GM20000 (cell line): ENCODE data around the gene OR2T1.

Experiments used
- DNase-seq: peaks from one replicate; pipeline ENCODE4 v3.0.0; 2012; ENCODE audit warnings: low spot score
- TF ChIP-seq, protein P1 (sequence below): IDR thresholded peaks from 2 replicates; pipeline ENCODE4 v1.5.1; 2012; ENCODE audit warnings: mild to moderate bottlenecking, control low read depth; ENCODE audit errors: extremely low read depth, missing control alignments

The OR2T1 gene

DNA sequence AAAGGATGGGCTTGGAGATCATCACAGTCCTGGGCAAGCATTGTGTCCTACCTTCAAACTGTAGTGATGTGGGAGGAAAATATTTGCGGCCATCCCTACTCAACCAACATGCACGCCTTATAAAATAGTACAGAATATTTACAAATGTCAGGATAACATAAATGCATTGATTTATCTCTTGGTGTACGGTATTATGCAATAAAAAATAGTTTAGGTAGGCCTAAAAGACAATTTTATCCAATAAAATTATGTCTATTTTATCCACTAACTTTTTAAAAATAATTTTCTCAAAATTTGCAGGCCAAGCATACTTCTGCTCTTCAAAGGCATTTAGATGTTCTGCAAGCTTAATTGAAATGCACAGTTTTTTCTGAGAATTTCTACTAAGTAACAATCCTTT, at the start of gene OR2T1:
Gene OR2T1 (plus strand): TSS at position 301 of the 400 bp plus-strand sequence. CDS start 3,100 bp downstream, outside the sequence.
- TF ChIP-seq, protein P1, sequence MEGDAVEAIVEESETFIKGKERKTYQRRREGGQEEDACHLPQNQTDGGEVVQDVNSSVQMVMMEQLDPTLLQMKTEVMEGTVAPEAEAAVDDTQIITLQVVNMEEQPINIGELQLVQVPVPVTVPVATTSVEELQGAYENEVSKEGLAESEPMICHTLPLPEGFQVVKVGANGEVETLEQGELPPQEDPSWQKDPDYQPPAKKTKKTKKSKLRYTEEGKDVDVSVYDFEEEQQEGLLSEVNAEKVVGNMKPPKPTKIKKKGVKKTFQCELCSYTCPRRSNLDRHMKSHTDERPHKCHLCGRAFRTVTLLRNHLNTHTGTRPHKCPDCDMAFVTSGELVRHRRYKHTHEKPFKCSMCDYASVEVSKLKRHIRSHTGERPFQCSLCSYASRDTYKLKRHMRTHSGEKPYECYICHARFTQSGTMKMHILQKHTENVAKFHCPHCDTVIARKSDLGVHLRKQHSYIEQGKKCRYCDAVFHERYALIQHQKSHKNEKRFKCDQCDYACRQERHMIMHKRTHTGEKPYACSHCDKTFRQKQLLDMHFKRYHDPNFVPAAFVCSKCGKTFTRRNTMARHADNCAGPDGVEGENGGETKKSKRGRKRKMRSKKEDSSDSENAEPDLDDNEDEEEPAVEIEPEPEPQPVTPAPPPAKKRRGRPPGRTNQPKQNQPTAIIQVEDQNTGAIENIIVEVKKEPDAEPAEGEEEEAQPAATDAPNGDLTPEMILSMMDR: no peak
- DNase-seq: no peak

GRCh38 chr1:248359415-248359814, 43.4 kb upstream of the OR2T1 start:
- no peak for DNase-seq
- TF ChIP-seq, protein P1: no peak

GRCh38 chr1:248361121-248361715, 41.6 kb upstream of the OR2T1 start, which contains the start of gene OR2T4:
Gene OR2T4 (plus strand): TSS chr1:248361665. CDS start chr1:248361665, 0 bp downstream.
- TF ChIP-seq, protein P1: no peak
- no peak for DNase-seq

GRCh38 chr1:248366609-248367008, 36.2 kb upstream of the OR2T1 start:
- no peak for DNase-seq
- TF ChIP-seq, protein P1: no peak

DNA sequence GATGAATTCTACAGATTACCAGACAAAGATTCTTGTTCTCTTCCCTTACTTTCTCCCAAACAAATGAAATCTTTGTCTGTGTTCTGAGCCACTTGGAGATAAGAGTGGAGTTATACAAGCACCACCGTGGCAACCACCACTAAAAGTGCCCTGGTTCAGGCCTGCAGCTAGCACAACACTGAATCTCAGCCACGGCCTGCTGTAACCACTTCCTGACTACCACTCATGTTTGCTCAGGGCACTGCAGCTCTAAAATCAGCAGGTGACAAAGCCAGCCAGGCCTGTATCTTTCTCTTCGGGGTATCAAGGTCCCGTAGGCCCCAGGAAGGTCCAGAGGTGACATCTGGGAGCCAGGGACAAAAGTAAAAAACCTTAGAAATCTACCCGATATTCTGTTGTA, 30.5 kb upstream of the OR2T1 start:
- TF ChIP-seq, protein P1: no peak
- DNase-seq: no peak

DNA sequence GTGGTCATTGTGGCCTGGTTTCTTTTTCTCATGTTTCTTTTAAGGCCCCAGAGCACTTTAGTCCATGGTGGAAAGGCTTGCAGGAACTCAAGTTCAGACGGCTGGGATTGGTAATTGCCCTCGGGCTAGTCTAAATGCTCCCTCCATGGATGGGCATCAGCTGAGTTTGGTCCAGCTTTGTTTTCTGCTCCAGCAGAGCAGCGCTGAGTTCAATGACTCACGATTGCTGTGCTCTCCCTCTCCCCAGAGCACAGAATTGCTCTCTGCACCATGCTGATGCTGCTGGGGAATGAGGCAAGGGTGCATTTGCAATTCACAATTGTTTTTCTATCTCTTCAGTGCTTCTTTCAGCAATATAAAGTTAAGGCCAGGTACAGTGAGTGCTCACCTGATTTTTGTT, 29.1 kb upstream of the OR2T1 start:
- TF ChIP-seq, protein P1: no peak
- no peak for DNase-seq

- TF ChIP-seq, protein P1: no peak
- no peak for DNase-seq
These were observed 27.4 kb upstream of the OR2T1 start, which contains the start of gene OR2T6 for GRCh38 chr1:248375446-248375845. Gene OR2T6 (plus strand): TSS chr1:248375746. CDS start chr1:248387609, 11,863 bp downstream.
